IMR-90 (cell line): Measurements from ENCODE around the gene CPNE4.

Experiments
- CHD1 ChIP-seq: IDR thresholded peaks from 2 replicates; pipeline ENCODE4 v1.6.1; 2012; ENCODE audit warnings: low read depth, low read length, improper control_type of control experiment
- FOS ChIP-seq: fragments of 150-350 bp; IDR thresholded peaks from 2 replicates; pipeline ENCODE4 v1.6.1; 2016; ENCODE audit warnings: low read depth, low read length
- POLR2A ChIP-seq: IDR thresholded peaks from 2 replicates; pipeline ENCODE4 v1.6.1; 2012; ENCODE audit warnings: mild to moderate bottlenecking, low read depth, low read length
- RAD21 ChIP-seq: IDR thresholded peaks from 2 replicates; pipeline ENCODE4 v1.6.1; 2012; ENCODE audit warnings: low read length, improper control_type of control experiment
- RFX5 ChIP-seq: IDR thresholded peaks from 2 replicates; pipeline ENCODE4 v1.8.0; 2012; ENCODE audit warnings: low read depth, mild to moderate bottlenecking, low read length, moderate library complexity
- SMC3 ChIP-seq: fragments of 150-350 bp; IDR thresholded peaks from 2 replicates; pipeline ENCODE4 v1.6.1; 2016; ENCODE audit warnings: low read depth, mild to moderate bottlenecking, antibody characterized with exemption, low read length, moderate library complexity
- TF ChIP-seq, protein P1 (sequence below): conservative IDR thresholded peaks from 2 replicates; pipeline ENCODE4 v1.5.1; 2012; ENCODE audit warnings: mild to moderate bottlenecking, low read depth, low read length, improper control_type of control experiment

DNA sequence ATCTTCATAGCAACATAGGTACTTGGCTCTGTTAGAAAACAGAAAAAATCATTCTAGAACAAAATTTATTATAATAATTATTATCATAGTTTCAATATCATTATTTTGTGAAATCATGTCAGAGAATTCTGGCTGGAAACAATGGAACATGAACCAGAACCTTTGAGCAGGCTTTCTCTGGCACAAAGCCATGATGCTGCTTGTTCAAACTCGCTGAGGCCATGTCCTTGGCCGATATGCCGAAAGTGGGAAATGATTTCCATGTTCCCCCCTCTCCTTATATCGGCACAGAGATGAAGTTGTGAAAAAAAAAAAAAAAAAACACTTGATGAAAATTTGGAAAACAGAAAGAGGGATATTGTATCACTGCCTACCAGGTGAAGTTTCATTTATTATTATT is 483.1 kb downstream of the CPNE4 start:
- TF ChIP-seq, protein P1, sequence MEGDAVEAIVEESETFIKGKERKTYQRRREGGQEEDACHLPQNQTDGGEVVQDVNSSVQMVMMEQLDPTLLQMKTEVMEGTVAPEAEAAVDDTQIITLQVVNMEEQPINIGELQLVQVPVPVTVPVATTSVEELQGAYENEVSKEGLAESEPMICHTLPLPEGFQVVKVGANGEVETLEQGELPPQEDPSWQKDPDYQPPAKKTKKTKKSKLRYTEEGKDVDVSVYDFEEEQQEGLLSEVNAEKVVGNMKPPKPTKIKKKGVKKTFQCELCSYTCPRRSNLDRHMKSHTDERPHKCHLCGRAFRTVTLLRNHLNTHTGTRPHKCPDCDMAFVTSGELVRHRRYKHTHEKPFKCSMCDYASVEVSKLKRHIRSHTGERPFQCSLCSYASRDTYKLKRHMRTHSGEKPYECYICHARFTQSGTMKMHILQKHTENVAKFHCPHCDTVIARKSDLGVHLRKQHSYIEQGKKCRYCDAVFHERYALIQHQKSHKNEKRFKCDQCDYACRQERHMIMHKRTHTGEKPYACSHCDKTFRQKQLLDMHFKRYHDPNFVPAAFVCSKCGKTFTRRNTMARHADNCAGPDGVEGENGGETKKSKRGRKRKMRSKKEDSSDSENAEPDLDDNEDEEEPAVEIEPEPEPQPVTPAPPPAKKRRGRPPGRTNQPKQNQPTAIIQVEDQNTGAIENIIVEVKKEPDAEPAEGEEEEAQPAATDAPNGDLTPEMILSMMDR, result no peak
- TF ChIP-seq CHD1, result no peak
- no peak for TF ChIP-seq RAD21
- TF ChIP-seq POLR2A, result no peak
- TF ChIP-seq FOS, result no peak
- no peak for TF ChIP-seq RFX5
- TF ChIP-seq SMC3, result no peak
